Right lung (tissue), 5 donors: ENCODE data around the gene SERP2. TPM values are rescaled to one million over a fixed set of nuclear protein-coding genes. Genes with fewer than 3 reads are reported as not detected.

ENCODE experiments used
- DNase-seq, 2 donors: peaks; one replicate each; pipeline ENCODE4 v3.0.0-alpha.2; 2013
- polyA plus RNA-seq, 5 donors: library from polyadenylated mRNA; unstranded; fragments of 120-200 nt; gene quantifications; one replicate each; pipeline versions ENCODE4 v1.2.1 to v1.2.3, GENCODE V29; 2013; ENCODE audit warnings: inconsistent platforms in 1 of 5, low replicate concordance in 1 of 5; ENCODE audit not compliant: insufficient read length in 5 of 5, insufficient read depth in 1 of 5

Gene SERP2
- polyA plus RNA-seq, 5 donors: 8.4 to 10.8 (median 9.6) TPM

DNA sequence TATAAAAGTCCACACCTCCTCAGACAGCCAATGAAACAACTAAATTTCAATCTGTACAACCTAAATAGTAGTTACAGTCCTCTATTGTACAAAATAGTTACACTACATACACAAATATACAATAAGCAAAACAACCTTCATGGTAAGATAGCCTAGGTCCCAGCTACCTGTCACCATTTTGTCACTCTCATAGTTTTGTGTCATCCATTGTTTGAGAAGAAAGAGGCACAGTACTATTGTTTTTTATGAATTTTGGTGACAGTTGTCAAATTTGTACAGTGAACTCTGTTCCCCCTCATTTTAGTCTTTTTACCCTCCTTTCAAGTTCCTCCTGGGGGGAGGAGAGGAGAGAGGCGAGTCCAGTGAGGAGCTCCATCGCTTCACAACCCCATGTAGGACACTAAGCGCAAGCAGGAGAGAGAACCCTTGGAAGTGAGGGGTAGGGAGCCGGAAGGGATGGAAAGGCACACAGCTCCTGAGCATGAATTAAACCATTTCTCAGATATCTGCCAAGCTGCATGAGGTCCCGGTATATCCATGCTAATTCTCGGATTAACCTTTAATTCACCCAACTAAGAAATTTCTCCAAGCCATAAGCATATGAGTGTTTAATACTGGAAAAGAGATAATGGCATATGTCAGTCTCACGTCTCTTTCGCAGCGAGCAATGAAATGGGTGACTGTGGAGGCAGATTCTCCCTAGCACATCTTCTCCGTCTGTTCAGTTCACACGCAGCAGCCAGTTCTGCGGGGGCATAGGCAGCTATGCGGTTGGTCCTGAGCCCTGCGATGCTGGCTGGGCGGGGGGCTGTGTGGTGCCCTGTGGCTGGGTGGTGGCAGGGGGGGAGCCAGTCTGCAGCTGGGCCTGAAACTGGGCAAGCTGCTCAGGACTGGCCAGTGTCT lies 60.5 kb downstream of the SERP2 start:
- no peak for DNase-seq

DNA sequence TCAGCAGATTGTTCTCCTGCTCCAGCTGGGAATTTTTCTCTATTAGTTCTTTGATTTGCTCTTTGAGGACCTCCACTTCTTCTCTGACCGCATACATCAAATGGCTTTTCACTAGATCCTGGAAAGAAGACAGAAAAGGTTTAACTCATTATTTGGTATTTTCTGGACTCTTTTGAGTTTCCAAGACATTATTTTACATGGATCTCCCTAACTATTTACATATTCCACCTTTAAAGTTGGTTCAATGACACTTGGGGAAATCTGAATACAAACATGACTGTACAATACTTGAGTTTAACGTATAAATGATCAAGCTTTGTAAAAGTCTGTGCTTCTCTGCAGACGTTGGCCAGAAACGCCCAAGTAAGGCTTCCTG lies 61.1 kb downstream of the SERP2 start:
- no peak for DNase-seq

GRCh38 chr13:44435142-44435918 lies 61.7 kb downstream of the SERP2 start:
- DNase-seq: peak; percentile 98 to 99

DNA sequence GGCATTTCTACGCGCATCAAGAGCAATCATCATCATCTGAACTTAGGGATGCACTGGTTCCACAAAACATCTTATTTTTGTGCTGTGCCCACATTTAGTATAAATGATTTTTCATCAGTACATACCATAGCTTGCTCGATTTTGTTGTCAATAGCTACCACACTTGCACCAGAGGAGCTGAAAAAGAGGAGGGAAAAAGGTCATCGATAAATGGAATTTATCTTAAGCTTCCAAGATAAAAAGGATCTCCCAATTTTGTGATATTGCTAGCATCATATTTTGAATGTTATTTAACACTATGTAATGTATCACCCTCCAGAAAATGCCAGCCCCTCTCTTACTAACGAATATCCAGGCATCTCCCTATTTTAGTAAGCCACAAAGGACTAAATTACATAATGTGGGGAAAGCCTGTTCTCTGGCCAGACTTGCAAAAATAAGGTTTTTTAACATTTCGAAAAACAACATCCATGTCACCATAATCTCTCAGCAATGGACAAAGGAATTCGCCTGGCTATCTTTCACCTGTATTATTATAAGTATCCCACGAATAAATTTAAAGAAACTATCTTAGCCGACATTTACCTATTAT lies 62.4 kb downstream of the SERP2 start:
- no peak for DNase-seq

- peak; percentile 93 to 95 for DNase-seq
Observed at GRCh38 chr13:44436589-44437337, 63.1 kb downstream of the SERP2 start.

DNA sequence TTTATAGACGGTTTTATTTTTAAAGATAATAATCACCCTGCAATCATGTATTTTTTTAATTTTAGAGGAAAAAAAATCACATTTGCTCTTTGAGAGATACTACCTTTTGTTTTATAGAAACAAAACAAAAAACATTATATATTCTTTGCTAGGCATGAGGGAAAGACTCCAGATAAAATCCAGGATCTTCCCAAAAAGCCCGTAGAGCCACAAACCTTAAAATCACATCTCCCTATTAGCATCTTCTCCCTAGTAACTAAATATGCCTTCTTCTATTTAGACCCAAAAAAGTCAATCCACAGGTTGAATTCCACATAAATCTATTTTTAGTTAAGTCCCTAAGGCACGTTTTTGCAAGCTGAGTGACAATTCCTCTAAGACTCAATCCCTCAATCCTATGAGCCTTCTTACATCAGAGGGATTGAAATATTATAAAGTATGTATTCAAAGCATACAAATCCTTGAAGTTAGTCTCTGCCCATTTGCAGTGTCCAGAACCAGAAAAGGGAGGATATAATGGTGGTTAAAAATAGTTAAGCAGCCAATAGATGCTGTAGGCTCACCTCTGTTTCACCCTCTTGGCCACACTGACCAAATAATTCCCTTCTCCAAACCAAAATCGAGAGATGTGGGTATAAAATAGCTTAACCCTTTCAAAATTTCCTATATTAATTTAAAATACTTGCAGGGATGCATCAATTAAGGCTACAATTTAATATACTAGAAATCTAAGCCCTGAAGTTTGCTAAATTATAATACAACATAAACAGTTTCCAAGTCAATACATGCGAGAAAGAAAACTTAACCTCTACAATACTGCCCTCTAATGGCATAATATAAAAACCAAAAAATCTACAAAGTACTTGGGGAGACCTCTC lies 64.0 kb downstream of the SERP2 start:
- peak in 1 of 2 donors; percentile 56 for DNase-seq

- DNase-seq: no peak
Observed at GRCh38 chr13:44438234-44438579, 64.6 kb downstream of the SERP2 start.

DNA sequence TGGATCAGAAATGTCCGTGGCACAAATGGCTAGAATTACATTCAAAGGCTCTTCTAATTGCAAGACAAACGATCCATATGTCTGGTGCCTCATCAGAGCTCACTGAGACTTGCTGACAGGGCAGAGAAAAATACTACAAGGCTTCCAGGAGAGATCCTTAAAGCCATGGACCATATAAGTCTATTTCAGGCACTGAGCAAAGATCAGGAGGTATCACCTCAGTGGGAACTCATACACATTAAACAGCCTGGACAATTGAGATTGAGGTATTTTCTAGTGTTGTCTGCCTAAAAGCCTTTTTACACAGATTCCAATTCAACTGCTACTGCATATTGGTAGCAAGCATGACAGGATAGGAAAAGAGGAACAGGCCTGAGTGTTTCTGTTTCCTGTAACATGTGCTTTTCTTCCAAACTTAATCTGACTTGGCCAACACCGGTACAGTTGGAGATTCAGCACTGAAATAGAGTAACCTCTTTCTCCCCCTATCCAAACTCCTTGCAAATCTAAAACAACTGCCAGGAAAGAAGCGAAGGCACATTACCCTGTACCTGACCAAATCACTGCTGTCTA lies 65.9 kb downstream of the SERP2 start:
- no peak for DNase-seq

DNA sequence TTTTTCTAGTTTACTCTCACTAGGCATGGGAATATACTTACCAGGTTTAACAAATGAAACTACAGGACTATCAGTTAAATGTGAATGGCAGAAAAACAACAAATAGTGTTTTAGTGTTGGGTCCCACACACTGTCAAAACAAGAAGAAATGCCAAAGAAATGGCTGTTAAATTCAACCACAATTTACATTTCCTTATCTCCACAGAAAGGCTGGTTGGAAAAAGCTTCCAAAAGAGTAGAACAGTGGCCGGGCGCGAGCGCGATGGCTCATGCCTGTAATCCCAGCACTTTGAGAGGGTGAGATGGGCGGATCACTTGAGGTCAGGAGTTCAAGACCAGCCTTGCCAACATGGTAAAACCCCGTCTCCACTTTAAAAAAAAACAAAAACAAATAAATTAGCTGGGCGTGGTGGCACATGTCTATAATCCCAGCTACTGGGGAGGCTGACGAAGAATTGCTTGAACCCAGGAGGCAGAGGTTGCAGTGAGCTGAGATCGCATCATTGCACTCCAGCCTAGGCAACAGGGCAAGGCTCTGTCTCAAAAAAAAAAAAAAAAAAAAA lies 66.5 kb downstream of the SERP2 start:
- DNase-seq: no peak

Other genes starting within 250 kb of the SERP2 start
- gene TSC22D1, start 202.5 kb downstream of the SERP2 start, polyA plus RNA-seq: 100 to 1,000 TPM; 163 to 199 (median 181) TPM